Activated CD8-positive, alpha-beta memory T cell treated with anti-CD3 and anti-CD28 coated beads, Interleukin-2, amount 50 U/mL, for 1 hour (primary cell): Measurements from ENCODE around the gene SORCS2.

Experiments used
- DNase-seq: peaks from one replicate; pipeline ENCODE4 v3.0.0-alpha.2; 2020; ENCODE audit errors: extremely low read depth

SORCS2 gene

DNA sequence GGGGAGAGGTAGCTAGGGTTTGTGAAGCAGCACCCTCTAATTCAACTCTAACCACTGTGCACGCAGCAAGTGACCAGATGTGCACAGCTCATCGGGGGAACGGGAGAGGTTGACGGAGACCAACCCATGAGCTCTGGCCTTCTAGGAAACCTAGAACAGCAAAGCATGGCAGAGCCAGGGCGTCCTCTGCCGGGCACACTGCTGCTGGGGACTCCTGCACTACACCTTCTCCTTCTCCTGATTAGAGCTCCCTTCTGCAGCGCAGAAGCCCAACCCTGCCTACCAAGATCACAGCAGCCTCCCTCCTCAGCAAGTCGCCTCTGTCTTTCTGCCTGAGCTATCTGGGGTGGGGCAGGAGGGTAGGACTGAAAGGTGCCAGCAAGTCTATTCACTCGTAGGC is 494.7 kb downstream of the SORCS2 start:
- DNase-seq = no peak

DNA sequence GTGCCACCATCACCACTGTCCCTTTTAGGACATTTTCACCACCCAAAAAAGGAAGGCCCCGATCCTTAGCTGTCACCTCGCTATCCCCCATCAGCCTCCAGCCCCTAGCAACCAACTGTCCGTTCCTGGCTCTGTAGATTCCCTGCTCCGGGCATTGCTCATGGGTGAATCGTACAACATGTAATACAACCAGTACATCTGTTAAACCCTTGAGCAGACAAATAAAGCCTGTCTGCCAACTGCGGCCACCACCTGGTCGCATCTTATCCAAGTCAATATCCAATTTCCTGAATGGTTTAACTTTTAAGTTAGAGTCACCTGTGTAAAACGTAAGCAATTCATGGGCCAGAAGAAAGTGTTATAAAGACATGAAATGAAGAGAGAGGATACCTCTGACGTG is 495.5 kb downstream of the SORCS2 start:
- no peak for DNase-seq

DNA sequence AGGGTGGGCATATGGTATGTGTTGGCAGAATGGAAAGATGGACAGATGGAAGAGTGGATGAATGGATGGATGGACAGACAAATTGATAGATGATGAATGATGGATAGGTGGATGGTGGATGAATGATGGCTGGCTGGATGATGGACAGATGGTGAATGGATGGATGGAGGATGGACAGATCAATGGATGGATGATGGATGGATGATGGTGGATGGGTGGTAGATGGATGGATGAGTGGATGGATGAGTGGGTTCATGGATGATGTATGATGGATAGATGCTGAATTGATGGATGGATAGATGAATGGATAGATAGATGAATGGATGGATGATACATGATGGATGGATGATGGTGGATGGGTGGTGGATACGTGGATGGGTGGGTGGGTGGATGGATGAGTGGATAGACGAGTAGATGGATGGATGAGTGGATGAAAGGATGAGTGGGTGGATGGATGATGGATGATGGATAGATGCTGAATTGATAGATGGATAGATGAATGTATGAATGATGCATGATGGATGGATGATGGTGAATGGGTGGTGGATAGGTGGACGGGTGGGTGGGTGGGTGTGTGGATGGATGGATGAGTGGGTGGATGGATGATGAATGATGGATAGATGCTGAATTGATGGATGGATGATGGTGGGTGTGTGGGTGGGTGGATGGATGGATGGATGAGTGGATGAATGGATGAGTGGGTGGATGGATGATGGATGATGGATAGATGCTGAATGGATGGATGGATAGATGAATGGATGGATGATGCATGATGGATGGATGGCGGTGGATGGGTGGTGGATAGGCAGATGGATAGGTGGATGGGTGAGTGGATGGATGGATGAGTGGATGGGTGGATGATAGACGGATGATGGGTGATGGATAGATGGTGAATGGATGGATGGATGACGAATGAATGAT is 497.7 kb downstream of the SORCS2 start:
- DNase-seq = no peak

DNA sequence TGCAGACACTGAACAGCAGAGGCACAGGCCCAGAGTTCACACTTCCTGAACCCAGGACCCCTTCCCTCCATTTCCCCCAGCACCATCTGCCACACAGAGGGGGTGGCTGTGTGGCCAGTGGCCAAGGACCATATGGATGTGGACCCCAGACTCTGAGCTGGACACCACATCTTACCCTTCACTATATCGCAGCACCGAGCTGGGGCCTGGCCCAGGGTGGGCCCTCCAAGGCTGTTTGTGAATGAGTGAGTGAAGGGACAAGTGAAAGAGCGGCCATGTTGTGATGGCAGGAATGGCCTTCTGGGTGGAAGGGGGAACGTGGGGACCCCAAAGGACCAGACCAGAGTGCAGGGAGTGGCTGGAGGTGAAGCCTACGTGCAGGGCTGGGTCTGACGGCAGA is 498.7 kb downstream of the SORCS2 start:
- DNase-seq = no peak

DNA sequence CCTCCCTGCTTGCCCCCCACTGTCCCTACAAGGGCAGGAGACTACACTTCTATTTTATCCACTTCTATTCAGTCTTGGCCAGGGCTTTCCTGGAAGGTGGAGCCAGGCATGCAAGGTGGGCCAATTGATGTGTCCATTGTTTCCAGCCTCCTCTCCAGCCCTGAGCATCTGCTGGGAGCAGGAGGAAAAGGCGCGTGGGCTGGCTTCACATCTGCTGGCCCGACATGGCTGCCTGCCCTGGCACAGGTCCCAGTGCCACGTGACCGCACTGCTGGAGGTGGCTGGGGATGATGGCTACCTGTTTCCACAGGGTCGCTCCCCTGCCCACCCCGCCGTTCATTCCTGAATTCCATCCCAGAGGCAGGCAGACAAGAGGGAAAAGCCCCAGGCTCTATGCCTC is 499.6 kb downstream of the SORCS2 start:
- DNase-seq = no peak

- no peak for DNase-seq
Observed at GRCh38 chr4:7692451-7693236, 500.3 kb downstream of the SORCS2 start.

DNA sequence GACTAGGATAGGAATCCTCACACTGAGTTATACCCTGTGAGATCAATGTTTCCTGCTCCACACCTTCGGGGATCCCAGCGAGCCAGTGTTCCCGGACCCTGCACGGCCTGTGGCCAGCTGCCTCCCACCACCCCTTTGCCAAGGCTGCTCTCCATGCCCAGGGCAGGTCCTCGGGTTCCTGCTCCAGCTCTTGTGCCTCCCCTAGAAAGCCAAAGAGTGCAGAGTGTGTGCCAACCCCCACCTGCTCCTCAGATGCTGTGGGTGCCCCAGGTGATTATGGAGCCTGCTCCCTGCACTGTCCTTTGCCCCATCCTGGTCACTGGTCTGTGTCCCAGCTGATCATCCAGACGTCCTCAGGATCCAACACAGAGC is 500.9 kb downstream of the SORCS2 start:
- no peak for DNase-seq

DNA sequence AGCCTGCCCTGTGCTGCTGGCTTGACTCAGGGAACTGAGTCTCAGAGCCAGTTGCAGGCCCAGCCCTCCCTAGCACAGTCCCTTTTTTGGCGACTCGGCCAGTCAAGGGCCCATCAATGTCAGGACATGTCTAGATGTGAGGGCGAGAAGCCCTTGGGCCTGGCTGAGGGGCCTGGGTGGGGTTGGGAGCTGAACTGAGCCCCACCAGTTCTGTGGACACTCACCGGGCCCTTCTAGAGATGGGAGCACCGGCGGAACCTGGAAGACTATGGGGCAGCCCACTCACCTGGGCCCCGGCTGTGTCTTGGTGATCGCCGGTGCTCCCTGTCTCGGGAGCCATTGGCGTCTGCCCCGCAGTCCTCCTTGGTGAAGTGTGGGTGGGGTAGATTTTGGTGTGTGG is 501.4 kb downstream of the SORCS2 start:
- no peak for DNase-seq

GRCh38 chr4:7694324-7694723 is 502.0 kb downstream of the SORCS2 start:
- DNase-seq = no peak

DNA sequence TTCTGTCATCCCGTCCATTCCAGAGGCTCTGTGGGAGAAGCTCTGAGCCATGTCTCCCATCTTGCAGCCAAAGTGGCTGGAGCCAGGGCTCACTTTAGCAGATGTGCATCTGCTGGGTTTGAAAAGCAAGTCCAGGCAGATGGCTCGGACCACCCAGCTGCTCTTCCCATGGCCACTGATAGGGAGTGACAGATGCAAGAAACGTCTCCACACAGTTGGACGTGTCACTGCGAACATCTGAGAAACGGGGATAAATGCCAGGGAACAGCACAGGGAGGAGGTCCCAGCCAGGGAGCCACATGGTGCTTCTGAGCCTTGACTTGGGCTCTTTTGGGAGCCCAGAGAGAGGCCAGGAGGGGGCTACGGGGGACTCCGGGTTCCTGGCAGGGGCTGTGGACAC is 505.0 kb downstream of the SORCS2 start:
- no peak for DNase-seq

- no peak for DNase-seq
Observed at GRCh38 chr4:7697821-7698220, 505.5 kb downstream of the SORCS2 start.

DNA sequence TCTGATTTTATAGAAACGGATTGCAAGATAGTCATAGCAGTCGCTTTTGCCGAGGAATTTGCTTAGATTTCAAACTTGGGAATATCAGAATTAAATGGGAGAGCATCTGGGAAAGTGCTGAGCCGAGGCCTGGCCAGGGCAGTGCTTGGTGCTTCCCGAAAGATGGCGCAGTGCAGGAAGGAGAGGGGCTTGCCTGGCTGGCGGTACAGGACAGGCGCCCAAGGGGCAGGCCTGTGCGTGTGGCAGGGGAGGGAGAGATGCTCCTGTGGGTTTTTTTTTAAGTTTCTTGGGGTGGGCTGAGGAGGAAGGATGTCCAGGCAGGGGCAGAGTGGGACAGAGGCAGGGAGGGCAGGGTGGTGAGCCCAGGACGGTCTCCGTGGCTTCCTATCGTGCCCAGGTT is 506.2 kb downstream of the SORCS2 start:
- DNase-seq = no peak

DNA sequence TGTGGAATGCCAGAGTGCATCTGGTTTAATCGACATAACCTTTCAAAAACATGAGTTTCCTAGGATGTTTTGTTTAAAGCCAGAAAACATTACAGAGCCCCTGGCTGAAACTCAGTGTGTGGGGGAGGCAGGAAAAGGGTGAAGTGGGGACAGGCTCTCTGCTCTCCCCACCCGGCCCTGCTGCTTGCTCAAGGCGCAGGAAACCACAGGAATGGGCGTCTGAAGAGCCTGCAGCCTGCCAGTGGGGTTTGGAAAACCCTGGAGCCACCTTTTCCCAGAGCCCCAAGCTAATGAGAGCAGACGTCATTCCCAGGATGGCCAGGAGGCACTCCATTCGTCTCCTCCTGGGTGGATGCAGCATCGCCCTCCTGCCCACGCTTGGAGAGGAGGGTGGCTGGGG is 506.7 kb downstream of the SORCS2 start:
- no peak for DNase-seq

DNA sequence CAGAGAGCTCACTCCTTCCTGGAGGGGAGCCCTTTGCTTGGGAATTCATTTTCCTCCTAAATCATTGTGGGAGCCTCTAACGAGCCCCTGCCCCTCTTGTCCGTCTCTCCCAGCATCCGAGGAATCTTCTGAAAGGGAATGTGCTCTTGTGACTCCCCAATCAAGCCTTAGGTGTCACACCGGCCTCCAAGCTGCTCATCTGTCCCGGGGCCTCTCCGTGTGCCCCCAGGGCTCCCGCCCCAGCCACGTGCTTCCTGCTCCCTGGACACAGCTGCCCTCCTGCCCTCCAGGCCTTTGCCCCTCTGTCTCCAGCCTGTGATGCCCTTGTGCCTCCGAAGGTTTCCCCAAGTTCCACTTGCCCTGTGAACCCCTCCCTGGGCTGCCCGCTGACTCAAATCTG is 507.5 kb downstream of the SORCS2 start:
- no peak for DNase-seq

- DNase-seq = no peak
Observed at GRCh38 chr4:7700665-7701064, 508.3 kb downstream of the SORCS2 start.

- DNase-seq = no peak
Observed at GRCh38 chr4:7701866-7702649, 509.7 kb downstream of the SORCS2 start.

- DNase-seq = no peak
Observed at GRCh38 chr4:7703688-7704087, 511.4 kb downstream of the SORCS2 start.

GRCh38 chr4:7704091-7704490 is 511.8 kb downstream of the SORCS2 start:
- DNase-seq = no peak

GRCh38 chr4:7704625-7705024 is 512.3 kb downstream of the SORCS2 start:
- DNase-seq = no peak

GRCh38 chr4:7705062-7705461 is 512.7 kb downstream of the SORCS2 start:
- DNase-seq = no peak

DNA sequence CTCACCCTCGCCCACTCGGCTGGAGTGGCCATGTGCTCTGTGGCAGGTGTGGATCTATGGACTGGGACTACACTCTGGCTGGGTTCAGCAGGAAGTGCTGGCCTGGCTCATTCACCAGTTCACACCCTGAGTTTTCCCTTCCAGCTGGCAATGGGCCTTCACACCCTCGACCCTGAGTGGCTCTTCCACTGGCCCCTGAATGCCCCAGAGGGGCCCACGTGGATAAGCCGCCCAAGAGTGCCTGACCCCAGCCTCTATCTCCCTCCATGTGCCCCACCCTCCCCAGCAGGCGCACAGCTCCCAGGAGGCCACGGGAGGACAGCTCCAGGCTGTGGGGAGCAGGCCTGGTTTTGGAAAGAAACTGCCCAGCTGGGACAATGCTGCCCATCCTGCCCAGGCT is 513.3 kb downstream of the SORCS2 start:
- DNase-seq = no peak

DNA sequence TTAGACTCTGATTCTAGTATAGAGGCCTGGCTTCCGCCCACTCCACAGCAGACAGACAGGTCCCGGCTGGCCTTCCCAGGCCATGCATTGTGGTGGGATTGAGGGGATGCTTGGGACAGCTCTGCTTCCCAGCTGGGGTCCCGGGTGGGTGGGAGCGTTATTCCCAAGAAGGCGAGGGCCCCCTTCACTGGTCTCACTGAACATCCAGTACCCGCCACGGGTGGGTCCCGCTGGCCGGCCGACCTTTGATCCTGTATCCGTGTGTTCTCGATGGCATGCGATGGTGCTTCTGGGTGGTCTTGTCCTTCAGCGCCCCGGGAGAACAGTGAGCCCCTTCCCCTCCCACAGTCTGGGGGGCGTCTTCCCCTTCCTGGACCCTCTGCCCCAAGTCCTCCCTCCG is 515.9 kb downstream of the SORCS2 start:
- no peak for DNase-seq
